GM23248 (cell line): ENCODE measurements around the gene SMAD5. TPM values are rescaled to one million over a fixed set of nuclear protein-coding genes. Genes with fewer than 3 reads are reported as not detected.

Experiments used
- DNase-seq: peaks from one replicate; pipeline ENCODE4 v3.0.0-alpha.2; 2015
- H2AFZ ChIP-seq: fragments of 200-600 bp; sonication (generic); 2 replicates; pipeline ENCODE4 v1.6.1; 2016; ENCODE audit warnings: antibody characterized with exemption
- H3F3A ChIP-seq: fragments of 200-600 bp; sonication (generic); 2 replicates; pipeline ENCODE4 v1.6.1; 2016; ENCODE audit warnings: mild to moderate bottlenecking, antibody characterized with exemption, mixed run types; ENCODE audit not compliant: insufficient read depth
- H3K27ac ChIP-seq: fragments of 200-600 bp; sonication (generic); 2 replicates; pipeline ENCODE4 v1.5.1; 2016; ENCODE audit warnings: mild to moderate bottlenecking
- H3K27me3 ChIP-seq: fragments of 200-600 bp; sonication (generic); replicated peaks from 2 replicates; pipeline ENCODE4 v1.6.1; 2016; ENCODE audit warnings: mild to moderate bottlenecking; ENCODE audit not compliant: insufficient read depth
- H3K36me3 ChIP-seq: fragments of 200-600 bp; sonication (generic); 2 replicates; pipeline ENCODE4 v1.6.1; 2016; ENCODE audit warnings: low read depth, mild to moderate bottlenecking
- H3K4me1 ChIP-seq: fragments of 200-600 bp; sonication (generic); 2 replicates; pipeline ENCODE4 v1.6.1; 2016; ENCODE audit warnings: mild to moderate bottlenecking; ENCODE audit not compliant: insufficient read depth
- H3K4me2 ChIP-seq: fragments of 200-600 bp; sonication (generic); one replicate; pipeline ENCODE4 v1.6.1; 2016; ENCODE audit warnings: mild to moderate bottlenecking; ENCODE audit not compliant: unreplicated experiment
- H3K4me3 ChIP-seq: fragments of 200-600 bp; sonication (generic); 2 replicates; pipeline ENCODE4 v1.5.1; 2016; ENCODE audit warnings: mild to moderate bottlenecking
- H3K79me2 ChIP-seq: fragments of 200-600 bp; sonication (generic); 2 replicates; pipeline ENCODE4 v1.6.1; 2016; ENCODE audit warnings: mild to moderate bottlenecking; ENCODE audit not compliant: insufficient read depth
- H3K9ac ChIP-seq: fragments of 200-600 bp; sonication (generic); 2 replicates; pipeline ENCODE4 v1.6.1; 2016; ENCODE audit warnings: mild to moderate bottlenecking
- H3K9me2 ChIP-seq: fragments of 200-600 bp; sonication (generic); 2 replicates; pipeline ENCODE4 v1.6.1; 2016; ENCODE audit warnings: mixed run types, mild to moderate bottlenecking, moderate library complexity; ENCODE audit not compliant: insufficient read depth
- H3K9me3 ChIP-seq: fragments of 200-600 bp; sonication (generic); one replicate; pipeline ENCODE4 v1.6.1; 2017; ENCODE audit warnings: low read depth
- H4K20me1 ChIP-seq: fragments of 200-600 bp; sonication (generic); 2 replicates; pipeline ENCODE4 v1.6.0; 2016; ENCODE audit not compliant: insufficient read depth
- EZH2 ChIP-seq: fragments of 200-600 bp; sonication (generic); IDR thresholded peaks from 2 replicates; pipeline ENCODE4 v1.6.1; 2018; ENCODE audit warnings: antibody characterized with exemption, mild to moderate bottlenecking; ENCODE audit not compliant: insufficient read depth, poor library complexity, severe bottlenecking
- EZH2phosphoT487 ChIP-seq: fragments of 200-600 bp; sonication (generic); IDR thresholded peaks from 2 replicates; pipeline ENCODE4 v1.6.1; 2018; ENCODE audit warnings: antibody characterized with exemption, moderate library complexity, mild to moderate bottlenecking, low read depth; ENCODE audit not compliant: insufficient read depth
- WGBS, 2 experiments: methylation state at CpG; one replicate each; pipeline ENCODE4 v1.1.6; 2015 to 2017; ENCODE audit warnings: low lambda C conversion rate in 2 of 2, low coverage in 1 of 2; ENCODE audit errors: missing lambda C conversion rate in 2 of 2; 5-methylcytosine and 5-hydroxymethylcytosine counted together
- in situ Hi-C: fragments of 300-500 bp; cut with MboI; formaldehyde crosslinking; loops from 2 replicates; pipeline ENCODE4 v1.15.0; 2020
- polyA plus RNA-seq: library from polyadenylated mRNA; unstranded; fragments of >200 nt; fragmentation: Nextera tagmentation; extraction: Ambion mirVana; gene quantifications from 2 replicates; pipeline ENCODE4 v1.2.1, GENCODE V29; 2016
- total RNA-seq: library from RNA; depleted of rRNA; stranded (reverse); fragments of >200 nt; shearing (Covaris generic); gene quantifications from 2 replicates; pipeline ENCODE4 v1.2.3, GENCODE V29; 2014

The SMAD5 gene
- total and polyA plus RNA-seq, 2 experiments from 2014 or later: 50.0 to 53.1 TPM

GRCh38 chr5:136094913-136095641 is 37.6 kb upstream of the SMAD5 start:
- WGBS, 2 experiments: 76 to 78% methylated on average over 8 of the region's 8 CpGs
- Histone ChIP-seq H3K9me2 (no peaks in the 10 kb centered on the region), H3K36me3 (no peaks in the 10 kb centered on the region), H3K4me1 (no peaks in the 10 kb centered on the region), H3K27me3 (no peaks in the 10 kb centered on the region), H2AFZ (no peak overlapping the region), H3K79me2 (no peaks in the 10 kb centered on the region), H3F3A (no peaks in the 10 kb centered on the region), H3K27ac (no peak overlapping the region), H3K4me3 (no peak overlapping the region), H4K20me1 (no peaks in the 10 kb centered on the region), H3K4me2 (no peak overlapping the region), H3K9ac (no peak overlapping the region), H3K9me3 (no peaks in the 10 kb centered on the region)
- TF ChIP-seq EZH2phosphoT487 (no peak), EZH2 (no peak)
- no peak for DNase-seq
- in situ Hi-C loops: no loop called here

- H3K9ac ChIP-seq: no peak overlapping the region
- H3K27me3 ChIP-seq: no peaks in the 10 kb centered on the region
- no peaks in the 10 kb centered on the region for H3K36me3 ChIP-seq
- H3K27ac ChIP-seq: no peak overlapping the region
- TF ChIP-seq EZH2 (no peak), EZH2phosphoT487 (no peak)
- no peak overlapping the region for H3K4me2 ChIP-seq
- WGBS, 2 experiments: 63 to 71% methylated on average over 4 of the region's 4 CpGs
- no peaks in the 10 kb centered on the region for H3K9me3 ChIP-seq
- H3F3A ChIP-seq: no peaks in the 10 kb centered on the region
- no peak overlapping the region for H3K4me3 ChIP-seq
- no peaks in the 10 kb centered on the region for H3K9me2 ChIP-seq
- in situ Hi-C loops: no loop called here
- H4K20me1 ChIP-seq: no peaks in the 10 kb centered on the region
- no peak overlapping the region for H2AFZ ChIP-seq
- no peaks in the 10 kb centered on the region for H3K79me2 ChIP-seq
- H3K4me1 ChIP-seq: no peaks in the 10 kb centered on the region
- no peak for DNase-seq
These were observed 34.5 kb upstream of the SMAD5 start for GRCh38 chr5:136098176-136098575.

- H3K27me3 ChIP-seq: no peaks in the 10 kb centered on the region
- in situ Hi-C loops: no loop called here
- H3K4me1 ChIP-seq: no peaks in the 10 kb centered on the region
- H3K9ac ChIP-seq: no peak overlapping the region
- no peak for DNase-seq
- no peaks in the 10 kb centered on the region for H3K36me3 ChIP-seq
- WGBS, 2 experiments: 70 to 72% methylated on average over 3 of the region's 3 CpGs
- H3K9me3 ChIP-seq: no peaks in the 10 kb centered on the region
- H3K9me2 ChIP-seq: no peaks in the 10 kb centered on the region
- no peak overlapping the region for H3K4me3 ChIP-seq
- H3K4me2 ChIP-seq: no peak overlapping the region
- no peaks in the 10 kb centered on the region for H3F3A ChIP-seq
- no peaks in the 10 kb centered on the region for H4K20me1 ChIP-seq
- no peak overlapping the region for H3K27ac ChIP-seq
- TF ChIP-seq EZH2 (no peak), EZH2phosphoT487 (no peak)
- H3K79me2 ChIP-seq: no peaks in the 10 kb centered on the region
- no peak overlapping the region for H2AFZ ChIP-seq
These were observed 32.8 kb upstream of the SMAD5 start for GRCh38 chr5:136099870-136100269.

- H3K9me2 ChIP-seq: no peaks in the 10 kb centered on the region
- in situ Hi-C loops: no loop called here
- no peaks in the 10 kb centered on the region for H3K27me3 ChIP-seq
- H3K36me3 ChIP-seq: no peaks in the 10 kb centered on the region
- H3K9me3 ChIP-seq: no peaks in the 10 kb centered on the region
- DNase-seq: no peak
- H3F3A ChIP-seq: no peaks in the 10 kb centered on the region
- H3K4me2 ChIP-seq: no peak overlapping the region
- no peak overlapping the region for H2AFZ ChIP-seq
- H4K20me1 ChIP-seq: no peaks in the 10 kb centered on the region
- H3K27ac ChIP-seq: no peak overlapping the region
- no peaks in the 10 kb centered on the region for H3K79me2 ChIP-seq
- no peaks in the 10 kb centered on the region for H3K4me1 ChIP-seq
- H3K4me3 ChIP-seq: no peak overlapping the region
- 91 to 97% methylated on average over 1 of the region's 1 CpG for WGBS, 2 experiments
- no peak overlapping the region for H3K9ac ChIP-seq
- TF ChIP-seq EZH2 (no peak), EZH2phosphoT487 (no peak)
These were observed 30.8 kb upstream of the SMAD5 start for GRCh38 chr5:136101884-136102283.
